ENCODE measurements around the gene TEC.
"Not testable (repeated sequence)": the region's sequence is repeated elsewhere in the genome, so short reads cannot be mapped to it uniquely, and the experiment has no call there.

- TF ChIP-seq, protein P1, sequence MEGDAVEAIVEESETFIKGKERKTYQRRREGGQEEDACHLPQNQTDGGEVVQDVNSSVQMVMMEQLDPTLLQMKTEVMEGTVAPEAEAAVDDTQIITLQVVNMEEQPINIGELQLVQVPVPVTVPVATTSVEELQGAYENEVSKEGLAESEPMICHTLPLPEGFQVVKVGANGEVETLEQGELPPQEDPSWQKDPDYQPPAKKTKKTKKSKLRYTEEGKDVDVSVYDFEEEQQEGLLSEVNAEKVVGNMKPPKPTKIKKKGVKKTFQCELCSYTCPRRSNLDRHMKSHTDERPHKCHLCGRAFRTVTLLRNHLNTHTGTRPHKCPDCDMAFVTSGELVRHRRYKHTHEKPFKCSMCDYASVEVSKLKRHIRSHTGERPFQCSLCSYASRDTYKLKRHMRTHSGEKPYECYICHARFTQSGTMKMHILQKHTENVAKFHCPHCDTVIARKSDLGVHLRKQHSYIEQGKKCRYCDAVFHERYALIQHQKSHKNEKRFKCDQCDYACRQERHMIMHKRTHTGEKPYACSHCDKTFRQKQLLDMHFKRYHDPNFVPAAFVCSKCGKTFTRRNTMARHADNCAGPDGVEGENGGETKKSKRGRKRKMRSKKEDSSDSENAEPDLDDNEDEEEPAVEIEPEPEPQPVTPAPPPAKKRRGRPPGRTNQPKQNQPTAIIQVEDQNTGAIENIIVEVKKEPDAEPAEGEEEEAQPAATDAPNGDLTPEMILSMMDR (IDR thresholded peaks at IDR 0.05): not testable (repeated sequence)
- TF ChIP-seq POLR2A (IDR thresholded peaks at IDR 0.05): not testable (repeated sequence)
These were observed 82.6 kb downstream of the TEC start for GRCh38 chr4:48187066-48187465.
